Spinal cord (tissue), 10 donors: ENCODE results near the gene DEDD. TPM values are rescaled to one million over a fixed set of nuclear protein-coding genes. Genes with fewer than 3 reads are reported as not detected.
A peak's percentile ranks its signal among the peaks of the same experiment; 100 is the strongest.

ENCODE experiments used
- DNase-seq, 6 donors: peaks; one replicate each; pipeline versions ENCODE4 v3.0.0 to v3.0.0-alpha.2; 2013 to 2015; ENCODE audit warnings: low spot score in 6 of 6, low read depth in 4 of 6
- H3K27ac ChIP-seq: one replicate; pipeline ENCODE4 v1.5.1; 2013; ENCODE audit warnings: low read depth, low read length, control low read depth
- H3K27me3 ChIP-seq: one replicate; pipeline ENCODE4 v1.6.1; 2013; ENCODE audit warnings: low read length; ENCODE audit not compliant: control insufficient read depth, insufficient read depth
- H3K36me3 ChIP-seq: one replicate; pipeline ENCODE4 v1.6.1; 2013; ENCODE audit warnings: low read length; ENCODE audit not compliant: control insufficient read depth, insufficient read depth
- H3K4me1 ChIP-seq: one replicate; pipeline ENCODE4 v1.6.1; 2013; ENCODE audit warnings: low read length; ENCODE audit not compliant: control insufficient read depth, insufficient read depth
- H3K4me3 ChIP-seq: one replicate; pipeline ENCODE4 v1.5.1; 2013; ENCODE audit warnings: low read depth, low read length, control low read depth
- H3K9me3 ChIP-seq: one replicate; pipeline ENCODE4 v1.6.1; 2013; ENCODE audit warnings: low read length; ENCODE audit not compliant: control insufficient read depth, insufficient read depth
- WGBS: methylation state at CpG from one replicate; pipeline ENCODE4 v1.1.5; 2013; ENCODE audit warnings: missing lambda C conversion rate; ENCODE audit not compliant: insufficient coverage; 5-methylcytosine and 5-hydroxymethylcytosine counted together
- polyA plus RNA-seq, 2 donors: library from polyadenylated mRNA; unstranded; fragments of 120-200 nt; gene quantifications; one replicate each; pipeline ENCODE4 v1.2.1, GENCODE V29; 2013; ENCODE audit not compliant: insufficient read length in 2 of 2
- total RNA-seq, 2 donors: library from RNA; depleted of rRNA in 1 of 2; stranded (reverse); fragments of 120-200 nt in 1 of 2; fragments of >200 nt in 1 of 2; gene quantifications; one replicate each; pipeline versions ENCODE4 v1.2.3 to v1.2.4, GENCODE V29; 2013 to 2014
- donor health status: healthy.

DEDD gene
- total and polyA plus RNA-seq, 4 donors = 16.3 to 61.5 (median 37.6) TPM

- 83% methylated on average over 1 of the region's 1 CpG for WGBS
- no peaks in the 10 kb centered on the region for H3K27me3 ChIP-seq
- H3K27ac ChIP-seq = no peak overlapping the region
These were observed 25.4 kb upstream of the DEDD start for GRCh38 chr1:161157867-161158266.

DNA sequence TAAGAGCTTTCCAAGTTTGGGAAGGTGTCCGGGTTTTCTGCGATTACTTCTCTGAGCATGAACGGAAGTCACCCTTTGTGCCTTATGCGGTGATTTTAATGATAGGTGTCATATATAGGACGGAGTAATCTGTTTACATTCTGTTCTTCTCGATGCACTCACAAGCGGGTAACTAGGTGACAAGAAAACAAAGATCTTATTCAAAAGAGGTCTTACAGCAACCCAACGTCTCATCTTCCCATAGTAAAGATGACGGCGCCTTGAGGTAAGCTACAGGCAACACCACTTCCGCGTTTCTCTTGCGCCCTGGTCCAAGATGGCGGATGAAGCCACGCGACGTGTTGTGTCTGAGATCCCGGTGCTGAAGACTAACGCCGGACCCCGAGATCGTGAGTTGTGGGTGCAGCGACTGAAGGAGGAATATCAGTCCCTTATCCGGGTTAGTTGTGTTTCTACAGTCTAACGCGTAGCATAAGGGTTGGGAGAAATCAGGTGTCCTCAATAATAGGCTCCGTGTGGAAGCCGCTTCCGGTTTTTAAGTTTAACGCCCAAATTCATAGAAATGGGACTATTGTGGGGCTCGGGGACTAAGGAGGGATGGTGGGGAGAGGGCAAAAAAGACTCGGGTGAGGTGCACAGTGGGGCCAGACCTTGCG lies 21.3 kb upstream of the DEDD start, which contains the start of gene UFC1:
Gene UFC1 (plus strand): TSS at position 297 of the 656 bp plus-strand sequence. CDS start 20 bp downstream, at position 317.
- H3K27me3 ChIP-seq = no peaks in the 10 kb centered on the region
- DNase-seq = peak in 5 of 6 donors; percentile 70 to 97 (median 95)
- H3K4me3 ChIP-seq = peak within 1 kb of the TSS; percentile 88
- no peaks in the 10 kb centered on the region for H3K9me3 ChIP-seq
- peaks cover 17% of the 10 kb centered on the region for H3K4me1 ChIP-seq
- peaks cover 11% of the 10 kb centered on the region for H3K36me3 ChIP-seq
- H3K27ac ChIP-seq = peak within 1 kb of the TSS; percentile 95
- WGBS = under 1% methylated on average over 27 of the region's 33 CpGs

More at GRCh38 chr1:161157867-161158266, 25.4 kb upstream of the DEDD start:
- no peak overlapping the region for H3K4me3 ChIP-seq
- H3K36me3 ChIP-seq = peaks cover 36% of the 10 kb centered on the region
- no peak for DNase-seq
- H3K4me1 ChIP-seq = peaks cover 34% of the 10 kb centered on the region
- H3K9me3 ChIP-seq = no peaks in the 10 kb centered on the region

DNA sequence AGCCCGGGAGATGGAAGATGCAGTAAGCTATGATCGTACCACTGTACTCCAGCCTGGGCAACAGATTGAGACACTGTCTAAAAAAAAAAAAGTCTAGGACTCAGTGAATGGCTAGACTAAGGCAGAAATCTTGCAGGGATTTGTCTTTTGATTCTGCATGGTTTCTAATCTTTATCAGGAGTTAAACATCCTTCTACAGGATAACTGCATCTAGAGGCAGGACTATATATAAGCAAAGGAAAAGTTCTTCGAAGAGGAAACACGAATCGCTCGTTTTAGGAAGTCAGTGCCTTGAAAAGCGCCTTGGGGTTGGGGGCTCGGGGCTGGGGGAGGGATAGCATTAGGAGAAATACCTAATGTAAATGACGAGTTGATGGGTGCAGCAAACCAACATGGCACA lies 20.7 kb upstream of the DEDD start:
- peaks cover 9% of the 10 kb centered on the region for H3K36me3 ChIP-seq
- peaks cover 14% of the 10 kb centered on the region for H3K4me1 ChIP-seq
- H3K27me3 ChIP-seq = no peaks in the 10 kb centered on the region
- H3K4me3 ChIP-seq = peak overlapping the region; percentile 88
- no peak for DNase-seq
- 87% methylated on average over 2 of the region's 9 CpGs for WGBS
- H3K27ac ChIP-seq = peak overlapping the region; percentile 95
- H3K9me3 ChIP-seq = no peaks in the 10 kb centered on the region

GRCh38 chr1:161145832-161146231 lies 13.4 kb upstream of the DEDD start:
- peaks cover 4% of the 10 kb centered on the region for H3K36me3 ChIP-seq
- H3K9me3 ChIP-seq = no peaks in the 10 kb centered on the region
- no peak overlapping the region for H3K27ac ChIP-seq
- no peaks in the 10 kb centered on the region for H3K27me3 ChIP-seq
- 67% methylated on average over 1 of the region's 3 CpGs for WGBS
- H3K4me3 ChIP-seq = no peak overlapping the region
- DNase-seq = no peak
- H3K4me1 ChIP-seq = no peaks in the 10 kb centered on the region

- no peaks in the 10 kb centered on the region for H3K27me3 ChIP-seq
- no peak overlapping the region for H3K27ac ChIP-seq
- no peaks in the 10 kb centered on the region for H3K9me3 ChIP-seq
- DNase-seq = no peak
- no peaks in the 10 kb centered on the region for H3K4me1 ChIP-seq
- H3K36me3 ChIP-seq = peaks cover 4% of the 10 kb centered on the region
- H3K4me3 ChIP-seq = no peak overlapping the region
- 95% methylated on average over 24 of the region's 29 CpGs for WGBS
These were observed 8.4 kb upstream of the DEDD start for GRCh38 chr1:161140755-161141400.

GRCh38 chr1:161139766-161140165 lies 7.3 kb upstream of the DEDD start:
- Histone ChIP-seq H3K27ac (no peak overlapping the region), H3K36me3 (peaks cover 4% of the 10 kb centered on the region), H3K9me3 (no peaks in the 10 kb centered on the region), H3K4me3 (no peak overlapping the region), H3K4me1 (no peaks in the 10 kb centered on the region), H3K27me3 (no peaks in the 10 kb centered on the region)
- WGBS = no CpG with 5 or more reads among the region's 1 CpG
- DNase-seq = peak in 2 of 6 donors; percentile 66 to 68

- 63% methylated on average over 1 of the region's 1 CpG for WGBS
- Histone ChIP-seq H3K4me1 (peaks cover 9% of the 10 kb centered on the region), H3K9me3 (no peaks in the 10 kb centered on the region), H3K4me3 (no peak overlapping the region), H3K36me3 (peaks cover 4% of the 10 kb centered on the region), H3K27me3 (no peaks in the 10 kb centered on the region), H3K27ac (no peak overlapping the region)
- DNase-seq = no peak
These were observed 6.0 kb upstream of the DEDD start for GRCh38 chr1:161138431-161138830.

DNA sequence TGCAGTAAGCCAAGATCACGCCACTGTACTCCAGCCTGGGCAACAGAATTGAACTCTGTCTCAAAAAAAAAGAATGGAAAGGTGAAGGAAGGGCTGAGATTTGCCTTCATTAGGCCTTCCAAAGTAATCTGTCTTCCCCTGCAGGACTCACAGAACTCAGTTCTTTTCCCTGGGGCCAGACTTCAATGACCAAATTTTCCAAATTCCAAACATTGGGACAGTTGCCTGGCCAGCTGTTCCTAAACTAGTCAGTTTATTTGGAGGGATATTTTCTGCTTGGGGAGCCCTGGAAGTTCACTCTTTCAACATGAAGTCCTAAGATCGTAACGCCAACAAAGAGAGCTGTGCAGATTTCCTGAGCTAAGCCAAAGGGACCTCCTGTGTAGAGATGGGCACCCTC lies 5.4 kb upstream of the DEDD start:
- DNase-seq = no peak
- Histone ChIP-seq H3K4me3 (no peak overlapping the region), H3K4me1 (peaks cover 10% of the 10 kb centered on the region), H3K36me3 (peaks cover 4% of the 10 kb centered on the region), H3K27ac (no peak overlapping the region), H3K27me3 (no peaks in the 10 kb centered on the region), H3K9me3 (no peaks in the 10 kb centered on the region)
- WGBS = 100% methylated on average over 1 of the region's 3 CpGs

DNA sequence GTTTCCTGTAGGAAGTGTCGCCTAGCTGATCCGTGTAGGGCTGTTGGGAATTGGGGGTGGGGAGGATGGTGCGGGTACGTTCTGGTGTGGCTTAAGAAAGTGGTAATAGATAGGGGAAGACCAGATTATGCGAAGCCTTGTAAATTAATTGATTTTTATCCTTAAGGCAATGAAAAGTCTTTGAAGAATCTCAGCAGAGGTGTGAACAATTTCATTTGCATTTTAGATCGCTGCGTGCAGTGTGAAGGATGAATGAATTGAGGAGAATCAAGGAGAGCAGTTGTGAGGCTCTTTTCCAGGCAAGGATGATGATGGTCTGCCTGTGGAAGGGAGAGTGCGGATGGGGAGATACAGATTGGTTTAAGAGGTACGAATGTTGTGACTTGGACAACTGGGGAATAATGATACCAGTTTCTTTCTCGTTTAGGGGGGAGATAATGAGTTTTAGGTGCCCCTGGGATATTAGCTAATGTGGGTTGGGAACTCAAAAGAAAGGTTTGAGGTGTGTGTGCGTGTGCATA lies 813 bp upstream of the DEDD start:
- Histone ChIP-seq H3K9me3 (no peaks in the 10 kb centered on the region), H3K4me3 (peak overlapping the region; percentile 95), H3K36me3 (peaks cover 10% of the 10 kb centered on the region), H3K27me3 (no peaks in the 10 kb centered on the region), H3K27ac (peak overlapping the region; percentile 92), H3K4me1 (peaks cover 10% of the 10 kb centered on the region)
- WGBS = 1% methylated on average over 11 of the region's 11 CpGs
- peak in 1 of 6 donors; percentile 11 for DNase-seq
